SK-N-MC (cell line): Measurements from ENCODE around the gene SLC35F3.

Experiments
- EZH2 ChIP-seq: fragments of 200-600 bp; sonication (generic); IDR thresholded peaks from one replicate; pipeline ENCODE4 v1.6.1; 2017; ENCODE audit warnings: antibody characterized with exemption
- POLR2AphosphoS5 ChIP-seq: IDR thresholded peaks from 2 replicates; pipeline ENCODE4 v1.6.1; 2012; ENCODE audit warnings: mild to moderate bottlenecking, low read depth, low read length, borderline replicate concordance

GRCh38 chr1:233981042-233981675, 76.7 kb downstream of the SLC35F3 start:
- TF ChIP-seq POLR2AphosphoS5 (no peak), EZH2 (no peak)
